Transverse colon (tissue), 4 donors: ENCODE results near the gene PPP1CA. TPM values are rescaled to one million over a fixed set of nuclear protein-coding genes. Genes with fewer than 3 reads are reported as not detected.

Source experiments
- DNase-seq: peaks from one replicate; pipeline ENCODE4 v3.0.0-alpha.2; 2019
- H3K27ac ChIP-seq, 4 donors: fragments of 200-600 bp; sonication (generic); 2 replicates each; pipeline ENCODE4 v1.5.1; 2016 to 2018; ENCODE audit warnings: inconsistent platforms in 4 of 4
- H3K27me3 ChIP-seq: fragments of 200-600 bp; sonication (generic); 2 replicates; pipeline ENCODE4 v1.5.1; 2017; ENCODE audit warnings: inconsistent platforms
- H3K36me3 ChIP-seq, 4 donors: fragments of 200-600 bp; sonication (generic); 2 replicates each; pipeline ENCODE4 v1.5.1; 2017 to 2019; ENCODE audit warnings: inconsistent platforms in 4 of 4
- H3K4me1 ChIP-seq, 4 donors: fragments of 200-600 bp; sonication (generic); 2 replicates each; pipeline ENCODE4 v1.5.1; 2017 to 2020; ENCODE audit warnings: inconsistent platforms in 4 of 4
- H3K4me3 ChIP-seq, 4 donors: fragments of 200-600 bp; sonication (generic); 1 replicate in 1 of 4; 2 replicates in 3 of 4; pipeline versions ENCODE4 v1.5.1 to v1.6.1; 2017 to 2019; ENCODE audit warnings: inconsistent platforms in 4 of 4
- H3K9me3 ChIP-seq, 2 donors: fragments of 200-600 bp; sonication (generic); 2 replicates each; pipeline ENCODE4 v1.5.1; 2017 to 2019; ENCODE audit warnings: inconsistent platforms in 2 of 2
- CTCF ChIP-seq, 5 experiments: fragments of 200-600 bp in 3 of 5; fragments of 450-650 bp in 2 of 5; sonication (generic) in 3 of 5; IDR thresholded peaks; 1 replicate in 2 of 5; 2 replicates in 3 of 5; pipeline ENCODE4 v1.5.1; 2016 to 2017; ENCODE audit warnings: antibody characterized with exemption in 5 of 5, inconsistent platforms in 3 of 5, mild to moderate bottlenecking in 2 of 5, moderate library complexity in 1 of 5
- EP300 ChIP-seq: sonication (generic); formaldehyde crosslinking; IDR thresholded peaks from one replicate; pipeline ENCODE4 v1.6.1; 2017; ENCODE audit warnings: antibody characterized with exemption, low read depth
- POLR2A ChIP-seq: fragments of 450-650 bp; IDR thresholded peaks from one replicate; pipeline ENCODE4 v1.6.1; 2016; ENCODE audit warnings: antibody characterized with exemption, mild to moderate bottlenecking, moderate library complexity
- POLR2AphosphoS5 ChIP-seq, 3 donors: sonication (generic); formaldehyde crosslinking; IDR thresholded peaks; one replicate each; pipeline ENCODE4 v1.6.1; 2016; ENCODE audit warnings: antibody characterized with exemption in 3 of 3
- WGBS, 2 donors: methylation state at CpG; one replicate each; pipeline ENCODE4 v1.1.5; 2018; ENCODE audit warnings: low coverage in 1 of 2; 5-methylcytosine and 5-hydroxymethylcytosine counted together
- in situ Hi-C, 4 donors: fragments of 200-750 bp; cut with MboI; loops; one replicate each; pipeline versions ENCODE4 v1.15.0 to v1.15.1; 2017; ENCODE audit warnings: low sequenced_read_pairs in 3 of 4, low pct_ligation_motif_present in 1 of 4, low pct_unique_long_range_greater_than_20kb in 1 of 4
- intact Hi-C: fragments of 100-400 bp; cut with DNase I; formaldehyde crosslinking; loops from one replicate; pipeline ENCODE4 v1.15.1; 2023; ENCODE audit warnings: low total_unique reads
- total RNA-seq, 4 donors: library from RNA; depleted of rRNA; stranded (reverse); fragments of >200 nt; gene quantifications; one replicate each; pipeline ENCODE4 v1.1.0, GENCODE V29; 2016

Gene PPP1CA
- total RNA-seq, 4 donors from 2014 or later, result 83.0 to 251 (median 163) TPM

GRCh38 chr11:67351275-67352005 lies 50.2 kb downstream of the PPP1CA start:
- WGBS, 2 donors, result 53% methylated on average over 10 of the region's 11 CpGs; no CpG with 5 or more reads in 1 of the 2 donors
- Histone ChIP-seq H3K9me3 (no peaks in the 10 kb centered on the region), H3K27ac (peak overlapping the region; percentile 96 to 100 (median 99)), H3K4me3 (peak overlapping the region in 1 of 4 donors; percentile 79), H3K4me1 (peaks cover 54 to 75% (median 58%) of the 10 kb centered on the region in 4 donors), H3K36me3 (no peaks in the 10 kb centered on the region), H3K27me3 (no peaks in the 10 kb centered on the region)
- peak; percentile 77 for DNase-seq
- in situ Hi-C loops, result no loop called here
- intact Hi-C loops, result no loop called here
- peak; percentile 0 for TF ChIP-seq POLR2A
- peak in 2 of 3 donors; percentile 17 to 24 for TF ChIP-seq POLR2AphosphoS5 (IDR thresholded peaks at IDR 0.05)
- TF ChIP-seq EP300, result no peak
- TF ChIP-seq CTCF (IDR thresholded peaks at IDR 0.05), result peak; percentile 94 to 96 (median 95)

- DNase-seq, result no peak
- Histone ChIP-seq H3K36me3 (no peaks in the 10 kb centered on the region), H3K27ac (no peak overlapping the region), H3K27me3 (no peaks in the 10 kb centered on the region), H3K4me1 (peaks cover 47 to 73% (median 53%) of the 10 kb centered on the region in 4 donors), H3K9me3 (no peaks in the 10 kb centered on the region), H3K4me3 (no peak overlapping the region)
- in situ Hi-C loops, result no loop called here
- TF ChIP-seq EP300 (no peak), POLR2AphosphoS5 (IDR thresholded peaks at IDR 0.05) (no peak), POLR2A (no peak), CTCF (IDR thresholded peaks at IDR 0.05) (no peak)
- 81 to 82% methylated on average over 3 to 4 of the region's 4 CpGs for WGBS, 2 donors
- intact Hi-C loops, result loop anchor here (5.0 kb wide), 1 partner anchor 32 kb away; no protein-coding TSS in a partner anchor
Observed at GRCh38 chr11:67349928-67350465, 51.7 kb downstream of the PPP1CA start.

GRCh38 chr11:67349457-67349856 lies 52.2 kb downstream of the PPP1CA start:
- 90% methylated on average over 2 of the region's 2 CpGs; no CpG with 5 or more reads in 1 of the 2 donors for WGBS, 2 donors
- no peaks in the 10 kb centered on the region for H3K36me3 ChIP-seq
- H3K27me3 ChIP-seq, result no peaks in the 10 kb centered on the region
- peaks cover 42 to 73% (median 48%) of the 10 kb centered on the region in 4 donors for H3K4me1 ChIP-seq
- H3K27ac ChIP-seq, result peak overlapping the region in 3 of 4 donors; percentile 41 to 82 (median 70)
- H3K4me3 ChIP-seq, result no peak overlapping the region
- in situ Hi-C loops (no loop called here), intact Hi-C loops (loop anchor here (5.0 kb wide), 1 partner anchor 33 kb away; no protein-coding TSS in a partner anchor)
- no peak for DNase-seq
- TF ChIP-seq POLR2A (no peak), CTCF (IDR thresholded peaks at IDR 0.05) (no peak), EP300 (no peak), POLR2AphosphoS5 (IDR thresholded peaks at IDR 0.05) (no peak)
- no peaks in the 10 kb centered on the region for H3K9me3 ChIP-seq

GRCh38 chr11:67349036-67349435 lies 52.6 kb downstream of the PPP1CA start:
- DNase-seq, result no peak
- Histone ChIP-seq H3K4me1 (peaks cover 38 to 72% (median 44%) of the 10 kb centered on the region in 4 donors), H3K4me3 (no peak overlapping the region), H3K9me3 (no peaks in the 10 kb centered on the region), H3K27me3 (no peaks in the 10 kb centered on the region), H3K36me3 (no peaks in the 10 kb centered on the region), H3K27ac (peak overlapping the region; percentile 29 to 82 (median 56))
- TF ChIP-seq POLR2AphosphoS5 (IDR thresholded peaks at IDR 0.05) (no peak), EP300 (no peak), POLR2A (no peak), CTCF (IDR thresholded peaks at IDR 0.05) (no peak)
- 40 to 78% methylated on average over 2 to 5 of the region's 5 CpGs for WGBS, 2 donors
- intact Hi-C loops (loop anchor here (5.0 kb wide), 1 partner anchor 33 kb away; no protein-coding TSS in a partner anchor), in situ Hi-C loops (no loop called here)
